Skeletal muscle tissue (tissue), 4 donors: ENCODE data around the gene SUSD6. TPM values are rescaled to one million over a fixed set of nuclear protein-coding genes. Genes with fewer than 3 reads are reported as not detected.
"Not testable (repeated sequence)": the region's sequence is repeated elsewhere in the genome, so short reads cannot be mapped to it uniquely, and the experiment has no call there.

Source experiments
- H3K27ac ChIP-seq: one replicate; pipeline ENCODE4 v1.7.0; 2013; ENCODE audit warnings: mild to moderate bottlenecking, low read depth, low read length, inconsistent platforms
- H3K27me3 ChIP-seq, 3 donors: one replicate each; pipeline ENCODE4 v1.7.0; 2013; ENCODE audit warnings: low read length in 3 of 3; ENCODE audit not compliant: control insufficient read depth in 3 of 3, insufficient read depth in 3 of 3
- H3K36me3 ChIP-seq, 3 donors: one replicate each; pipeline ENCODE4 v1.7.0; 2013; ENCODE audit warnings: low read length in 3 of 3; ENCODE audit not compliant: control insufficient read depth in 3 of 3, insufficient read depth in 3 of 3
- H3K4me1 ChIP-seq, 3 donors: one replicate each; pipeline ENCODE4 v1.7.0; 2013; ENCODE audit warnings: low read length in 3 of 3, mild to moderate bottlenecking in 3 of 3; ENCODE audit not compliant: control insufficient read depth in 3 of 3, insufficient read depth in 3 of 3
- H3K4me3 ChIP-seq, 3 donors: one replicate each; pipeline ENCODE4 v1.7.0; 2013; ENCODE audit warnings: low read length in 3 of 3
- H3K9ac ChIP-seq, 3 donors: one replicate each; pipeline ENCODE4 v1.7.0; 2013; ENCODE audit warnings: low read length in 3 of 3, mild to moderate bottlenecking in 3 of 3, moderate library complexity in 2 of 3, low read depth in 1 of 3
- H3K9me3 ChIP-seq, 3 donors: one replicate each; pipeline ENCODE4 v1.7.0; 2013; ENCODE audit warnings: low read length in 3 of 3; ENCODE audit not compliant: control insufficient read depth in 3 of 3
- total RNA-seq: library from RNA; depleted of rRNA; stranded (reverse); fragments of >200 nt; gene quantifications from one replicate; pipeline ENCODE4 v1.2.3, GENCODE V29; 2014
- donor health status: Osteomylitis.

Gene SUSD6
- total RNA-seq, 1 donor from 2014 or later, result 10.4 TPM

- no peaks in the 10 kb centered on the region for H3K9me3 ChIP-seq
Observed at GRCh38 chr14:69587389-69587788, 24.0 kb upstream of the SUSD6 start.

GRCh38 chr14:69591317-69591716 lies 20.1 kb upstream of the SUSD6 start:
- H3K9ac ChIP-seq, result no peak overlapping the region
- H3K36me3 ChIP-seq, result no peaks in the 10 kb centered on the region
- H3K4me3 ChIP-seq, result no peak overlapping the region
- H3K27me3 ChIP-seq, result no peaks in the 10 kb centered on the region
- H3K9me3 ChIP-seq, result no peaks in the 10 kb centered on the region
- no peak overlapping the region for H3K27ac ChIP-seq
- peaks cover 5 to 9% (median 8%) of the 10 kb centered on the region in 3 donors for H3K4me1 ChIP-seq

More at GRCh38 chr14:69587389-69587788, 24.0 kb upstream of the SUSD6 start:
- H3K27ac ChIP-seq, result no peak overlapping the region
- H3K36me3 ChIP-seq, result no peaks in the 10 kb centered on the region
- peaks cover 0 to 10% (median 10%) of the 10 kb centered on the region in 3 donors for H3K4me1 ChIP-seq
- no peak overlapping the region for H3K9ac ChIP-seq
- H3K27me3 ChIP-seq, result no peaks in the 10 kb centered on the region
- no peak overlapping the region for H3K4me3 ChIP-seq

GRCh38 chr14:69593018-69593677 lies 18.2 kb upstream of the SUSD6 start:
- no peaks in the 10 kb centered on the region for H3K36me3 ChIP-seq
- no peaks in the 10 kb centered on the region for H3K9me3 ChIP-seq
- peak overlapping the region in 1 of 3 donors; percentile 20 for H3K4me3 ChIP-seq
- H3K27ac ChIP-seq, result no peak overlapping the region
- peaks cover 2 to 5% (median 3%) of the 10 kb centered on the region in 3 donors for H3K4me1 ChIP-seq
- H3K9ac ChIP-seq, result peak overlapping the region in 1 of 3 donors; percentile 44
- H3K27me3 ChIP-seq, result no peaks in the 10 kb centered on the region

GRCh38 chr14:69594846-69595245 lies 16.6 kb upstream of the SUSD6 start:
- Histone ChIP-seq H3K9ac (no peak overlapping the region), H3K27me3 (no peaks in the 10 kb centered on the region), H3K36me3 (no peaks in the 10 kb centered on the region), H3K27ac (no peak overlapping the region), H3K4me1 (peaks cover 2 to 5% (median 3%) of the 10 kb centered on the region in 3 donors), H3K9me3 (no peaks in the 10 kb centered on the region), H3K4me3 (no peak overlapping the region)

- H3K9me3 ChIP-seq, result no peaks in the 10 kb centered on the region
- no peaks in the 10 kb centered on the region for H3K36me3 ChIP-seq
- no peak overlapping the region for H3K4me3 ChIP-seq
- no peak overlapping the region for H3K9ac ChIP-seq
- peaks cover 2 to 5% (median 3%) of the 10 kb centered on the region in 3 donors for H3K4me1 ChIP-seq
- no peaks in the 10 kb centered on the region for H3K27me3 ChIP-seq
- H3K27ac ChIP-seq, result no peak overlapping the region
Observed at GRCh38 chr14:69595336-69595735, 16.1 kb upstream of the SUSD6 start.

GRCh38 chr14:69599431-69599830 lies 12.0 kb upstream of the SUSD6 start:
- H3K36me3 ChIP-seq, H3K4me3 ChIP-seq, H3K9me3 ChIP-seq, H3K4me1 ChIP-seq, H3K27ac ChIP-seq, H3K27me3 ChIP-seq, H3K9ac ChIP-seq: not testable (repeated sequence)

GRCh38 chr14:69600304-69600891 lies 11.0 kb upstream of the SUSD6 start:
- Histone ChIP-seq H3K27ac (no peak overlapping the region), H3K27me3 (no peaks in the 10 kb centered on the region), H3K36me3 (no peaks in the 10 kb centered on the region), H3K4me3 (no peak overlapping the region), H3K4me1 (no peaks in the 10 kb centered on the region), H3K9me3 (no peaks in the 10 kb centered on the region), H3K9ac (no peak overlapping the region)

GRCh38 chr14:69605738-69606137 lies 5.7 kb upstream of the SUSD6 start:
- Histone ChIP-seq H3K27me3 (no peaks in the 10 kb centered on the region), H3K36me3 (no peaks in the 10 kb centered on the region), H3K27ac (no peak overlapping the region), H3K4me3 (no peak overlapping the region), H3K9me3 (no peaks in the 10 kb centered on the region), H3K9ac (no peak overlapping the region), H3K4me1 (peaks cover 5 to 12% (median 10%) of the 10 kb centered on the region in 3 donors)

GRCh38 chr14:69606258-69607184 lies 4.9 kb upstream of the SUSD6 start:
- no peaks in the 10 kb centered on the region for H3K9me3 ChIP-seq
- H3K9ac ChIP-seq, result no peak overlapping the region
- H3K27me3 ChIP-seq, result no peaks in the 10 kb centered on the region
- no peak overlapping the region for H3K27ac ChIP-seq
- H3K36me3 ChIP-seq, result no peaks in the 10 kb centered on the region
- peaks cover 8 to 14% (median 13%) of the 10 kb centered on the region in 3 donors for H3K4me1 ChIP-seq
- H3K4me3 ChIP-seq, result no peak overlapping the region
